ENCODE data around the gene BIN2. TPM values are rescaled to one million over a fixed set of nuclear protein-coding genes. Genes with fewer than 3 reads are reported as not detected.

BIN2 gene
- total and polyA plus RNA-seq, 2 experiments from 2014 or later: not detected

GRCh38 chr12:51333536-51333935, 9.6 kb upstream of the BIN2 start:
- TF ChIP-seq EZH2 (IDR thresholded peaks at IDR 0.05; ENCODE audit: low read depth, unreplicated experiment) (no peak), NANOG (IDR thresholded peaks at IDR 0.05; ENCODE audit: borderline replicate concordance) (no peak), CREB1 (CRISPR knock-in tag; IDR thresholded peaks at IDR 0.05; ENCODE audit: low read depth) (no peak), EZH2phosphoT487 (IDR thresholded peaks at IDR 0.05; ENCODE audit: unreplicated experiment) (no peak), ZNF114 (CRISPR knock-in tag; IDR thresholded peaks at IDR 0.05) (no peak), CTCF (conservative IDR thresholded peaks at IDR 0.05; ENCODE audit: low read depth in 2 of 2) (no peak), JUNB (IDR thresholded peaks at IDR 0.05; ENCODE audit: unreplicated experiment) (no peak), POLR2AphosphoS5 (IDR thresholded peaks at IDR 0.05; ENCODE audit: low read depth) (no peak)
- H3K4me1 Mint-ChIP-seq: no peaks in the 10 kb centered on the region
- H2AFZ ChIP-seq: no peak overlapping the region
- no peak overlapping the region for H3K27ac Mint-ChIP-seq
- no peaks in the 10 kb centered on the region for H3K36me3 ChIP-seq (ENCODE audit: insufficient read depth)
- no peaks in the 10 kb centered on the region for H3K79me2 ChIP-seq (replicated peaks; ENCODE audit: insufficient read depth)
- DNase-seq (ENCODE audit: low spot score) (no peak), ATAC-seq (no peak)
- no peaks in the 10 kb centered on the region for H3K27me3 ChIP-seq (ENCODE audit: insufficient read depth)
- H3K4me3 Mint-ChIP-seq: no peak overlapping the region
- H3K9me3 Mint-ChIP-seq: no peaks in the 10 kb centered on the region; the same call in 2 of the 3 replicates
- no peaks in the 10 kb centered on the region for H3F3A ChIP-seq (replicated peaks; ENCODE audit: low read depth)
- H3K27me3 Mint-ChIP-seq (ENCODE audit: insufficient read depth, low read depth, poor library complexity): peaks cover 8% of the 10 kb centered on the region
- H3K4me2 ChIP-seq: no peak overlapping the region
- H3K4me3 ChIP-seq: no peak overlapping the region
- no peaks in the 10 kb centered on the region for H3K36me3 Mint-ChIP-seq (ENCODE audit: low read depth)
- no peak overlapping the region for H3K27ac ChIP-seq (ENCODE audit: low read depth)
- H3K9me2 ChIP-seq (ENCODE audit: insufficient read depth): no peaks in the 10 kb centered on the region
- H3K4me1 ChIP-seq (ENCODE audit: insufficient read depth): no peaks in the 10 kb centered on the region
- no peaks in the 10 kb centered on the region for H4K20me1 ChIP-seq (replicated peaks; ENCODE audit: insufficient read depth)

- Histone ChIP-seq H4K20me1 (replicated peaks; ENCODE audit: insufficient read depth) (no peaks in the 10 kb centered on the region), H3K27ac (ENCODE audit: low read depth) (no peak overlapping the region), H3K4me1 (ENCODE audit: insufficient read depth) (no peaks in the 10 kb centered on the region), H3K4me3 (no peak overlapping the region), H3F3A (replicated peaks; ENCODE audit: low read depth) (no peaks in the 10 kb centered on the region), H3K4me2 (no peak overlapping the region), H3K9me2 (ENCODE audit: insufficient read depth) (no peaks in the 10 kb centered on the region), H3K27me3 (ENCODE audit: insufficient read depth) (no peaks in the 10 kb centered on the region), H3K36me3 (ENCODE audit: insufficient read depth) (no peaks in the 10 kb centered on the region), H2AFZ (0 out of 2 replicates have a peak overlapping the region, but pooled peaks have one; percentile 43), H3K79me2 (replicated peaks; ENCODE audit: insufficient read depth) (no peaks in the 10 kb centered on the region)
- DNase-seq (ENCODE audit: low spot score): no peak
- no peaks in the 10 kb centered on the region; the same call in 1 of the 3 replicates for H3K4me1 Mint-ChIP-seq
- no peaks in the 10 kb centered on the region; the same call in 2 of the 3 replicates for H3K9me3 Mint-ChIP-seq
- no peak for ATAC-seq
- H3K27ac Mint-ChIP-seq: no peak overlapping the region
- H3K4me3 Mint-ChIP-seq: no peak overlapping the region
- no peaks in the 10 kb centered on the region for H3K36me3 Mint-ChIP-seq (ENCODE audit: low read depth)
- H3K27me3 Mint-ChIP-seq (ENCODE audit: insufficient read depth, low read depth, poor library complexity): peaks cover 9% of the 10 kb centered on the region
- TF ChIP-seq POLR2AphosphoS5 (IDR thresholded peaks at IDR 0.05; ENCODE audit: low read depth) (no peak), STAT1 (IDR thresholded peaks at IDR 0.05; ENCODE audit: unreplicated experiment) (no peak), REST (IDR thresholded peaks at IDR 0.05; ENCODE audit: unreplicated experiment) (no peak), ZNF114 (CRISPR knock-in tag; IDR thresholded peaks at IDR 0.05) (no peak), CTCF (conservative IDR thresholded peaks at IDR 0.05; ENCODE audit: low read depth in 2 of 2) (no peak), EZH2phosphoT487 (IDR thresholded peaks at IDR 0.05; ENCODE audit: unreplicated experiment) (no peak), EZH2 (IDR thresholded peaks at IDR 0.05; ENCODE audit: low read depth, unreplicated experiment) (no peak), ETS1 (IDR thresholded peaks at IDR 0.05) (no peak)
Measured at GRCh38 chr12:51330186-51330585, 6.2 kb upstream of the BIN2 start.

Measured in GM23338 (cell line).